PC-3 (cell line): ENCODE results near the gene TRRAP. TPM values are rescaled to one million over a fixed set of nuclear protein-coding genes. Genes with fewer than 3 reads are reported as not detected.

Experiments used
- ATAC-seq: fragments of 200-7000 bp; cut with Tn5 transposase; 2 replicates; pipeline ENCODE4 v1.9.1; 2020; ENCODE audit warnings: mild to moderate bottlenecking, moderate library complexity
- BruUV-seq: library from RNA; stranded (reverse); fragments of 400-500 nt; replicated peaks from 2 replicates; lab custom pipeline; 2021; lab: Mats Ljungman, UMichigan
- CTCF ChIA-PET: fragments of 300-600 bp; sonication (Branson Sonifier 250); formaldehyde crosslinking; loops from one replicate; lab custom pipeline; 2022; ENCODE audit warnings: antibody characterized with exemption; lab: Charles Lee
- POLR2A ChIA-PET: fragments of 300-600 bp; sonication (Branson Sonifier 250); formaldehyde crosslinking; loops from one replicate; lab custom pipeline; 2022; ENCODE audit warnings: antibody characterized with exemption; ENCODE audit not compliant: unreplicated experiment; lab: Charles Lee
- DNase-seq: peaks from one replicate; pipeline ENCODE4 v3.0.0-alpha.2; 2015
- H2AFZ ChIP-seq: fragments of 300-600 bp; sonication (generic); 2 replicates; pipeline ENCODE4 v1.6.0; 2016; ENCODE audit warnings: antibody characterized with exemption, low read length
- H3F3A ChIP-seq: fragments of 300-600 bp; sonication (generic); one replicate; pipeline ENCODE4 v1.6.0; 2017; ENCODE audit warnings: antibody characterized with exemption, low read length, control low read depth, mild to moderate bottlenecking; ENCODE audit not compliant: unreplicated experiment
- H3K27ac ChIP-seq: fragments of 300-600 bp; sonication (generic); 2 replicates; pipeline ENCODE4 v1.5.1; 2016; ENCODE audit warnings: mild to moderate bottlenecking, low read length
- H3K27me3 ChIP-seq: fragments of 300-600 bp; sonication (generic); 2 replicates; pipeline ENCODE4 v1.6.1; 2016; ENCODE audit warnings: low read length, mixed read lengths
- H3K36me3 ChIP-seq: fragments of 300-600 bp; sonication (generic); 2 replicates; pipeline ENCODE4 v1.6.1; 2016; ENCODE audit warnings: low read depth, mixed run types, low read length, mixed read lengths
- H3K4me1 ChIP-seq: fragments of 300-600 bp; sonication (generic); 2 replicates; pipeline ENCODE4 v1.5.1; 2016; ENCODE audit warnings: low read length; ENCODE audit not compliant: insufficient read depth
- H3K4me2 ChIP-seq: fragments of 300-600 bp; sonication (generic); 2 replicates; pipeline ENCODE4 v1.6.0; 2016; ENCODE audit warnings: low read length
- H3K4me3 ChIP-seq: fragments of 300-600 bp; sonication (generic); 2 replicates; pipeline ENCODE4 v1.5.1; 2016; ENCODE audit warnings: mild to moderate bottlenecking, low read length, mixed read lengths
- H3K79me2 ChIP-seq: fragments of 300-600 bp; sonication (generic); 2 replicates; pipeline ENCODE4 v1.6.1; 2017; ENCODE audit warnings: low read length, mixed read lengths
- H3K9ac ChIP-seq: fragments of 300-600 bp; sonication (generic); 2 replicates; pipeline ENCODE4 v1.6.0; 2016; ENCODE audit warnings: mild to moderate bottlenecking, low read length
- H3K9me2 ChIP-seq: fragments of 300-600 bp; sonication (generic); replicated peaks from 2 replicates; pipeline ENCODE4 v1.6.1; 2016; ENCODE audit warnings: mixed run types, low read length, mixed read lengths
- H3K9me3 ChIP-seq: fragments of 300-600 bp; sonication (generic); 2 replicates; pipeline ENCODE4 v1.6.1; 2016; ENCODE audit warnings: low read length, mixed read lengths
- H4K20me1 ChIP-seq: fragments of 300-600 bp; sonication (generic); 2 replicates; pipeline ENCODE4 v1.6.1; 2016; ENCODE audit warnings: low read length, mixed read lengths
- CTCF ChIP-seq: fragments of 300-600 bp; sonication (generic); conservative IDR thresholded peaks from 2 replicates; pipeline ENCODE4 v1.5.1; 2017; ENCODE audit warnings: antibody characterized with exemption, low read depth, mild to moderate bottlenecking, low read length
- EZH2 ChIP-seq: fragments of 300-600 bp; sonication (generic); IDR thresholded peaks from one replicate; pipeline ENCODE4 v1.6.1; 2017; ENCODE audit warnings: antibody characterized with exemption, mild to moderate bottlenecking, low read length; ENCODE audit not compliant: unreplicated experiment
- EZH2phosphoT487 ChIP-seq: fragments of 300-600 bp; sonication (generic); IDR thresholded peaks from 2 replicates; pipeline ENCODE4 v1.6.1; 2018; ENCODE audit warnings: mild to moderate bottlenecking, antibody characterized with exemption, low read length, borderline replicate concordance
- intact Hi-C: fragments of 100-400 bp; cut with micrococcal nuclease; formaldehyde crosslinking; loops from 2 replicates; pipeline ENCODE4 v1.9.0; 2023
- total RNA-seq: library from RNA; depleted of rRNA; stranded (reverse); fragments of >200 nt; gene quantifications from 2 replicates; pipeline ENCODE4 v1.2.3, GENCODE V29; 2014

Gene TRRAP
- total RNA-seq, 1 experiment from 2014 or later = 17.7 TPM

- ATAC-seq = no peak
- POLR2A ChIA-PET = no interaction called here
- intact Hi-C loops = loop anchor here (10.0 kb wide), 1 partner anchor 537 kb away; no protein-coding TSS in a partner anchor
Observed at GRCh38 chr7:98831641-98832221, 46.6 kb upstream of the TRRAP start.

GRCh38 chr7:98833022-98833421 lies 45.3 kb upstream of the TRRAP start:
- no peak overlapping the region for H3K9ac ChIP-seq
- DNase-seq (no peak), ATAC-seq (no peak)
- no peaks in the 10 kb centered on the region for H3K79me2 ChIP-seq
- no TSS peak for BruUV-seq
- H3F3A ChIP-seq = no peaks in the 10 kb centered on the region
- no peaks in the 10 kb centered on the region; the same call in 1 of the 2 replicates for H3K36me3 ChIP-seq
- H3K9me2 ChIP-seq = no peaks in the 10 kb centered on the region
- H3K4me1 ChIP-seq = no peaks in the 10 kb centered on the region
- H3K27me3 ChIP-seq = no peaks in the 10 kb centered on the region
- ChIA-PET CTCF (no interaction called here), POLR2A (no interaction called here)
- H3K4me3 ChIP-seq = no peak overlapping the region
- H3K4me2 ChIP-seq = no peak overlapping the region
- H4K20me1 ChIP-seq = no peaks in the 10 kb centered on the region
- no peak for TF ChIP-seq CTCF
- TF ChIP-seq EZH2 = no peak
- no peak for TF ChIP-seq EZH2phosphoT487
- intact Hi-C loops = loop anchor here (10.0 kb wide), 1 partner anchor 538 kb away; no protein-coding TSS in a partner anchor
- H3K27ac ChIP-seq = no peak overlapping the region
- H3K9me3 ChIP-seq = no peaks in the 10 kb centered on the region
- no peak overlapping the region for H2AFZ ChIP-seq

More at GRCh38 chr7:98831641-98832221, 46.6 kb upstream of the TRRAP start:
- Histone ChIP-seq H3K79me2 (no peaks in the 10 kb centered on the region), H3K36me3 (no peaks in the 10 kb centered on the region; the same call in 1 of the 2 replicates), H4K20me1 (no peaks in the 10 kb centered on the region), H3K9me2 (no peaks in the 10 kb centered on the region), H3K4me2 (no peak overlapping the region), H3K4me1 (no peaks in the 10 kb centered on the region), H2AFZ (no peak overlapping the region), H3K4me3 (no peak overlapping the region), H3K9ac (no peak overlapping the region), H3K27ac (no peak overlapping the region), H3F3A (no peaks in the 10 kb centered on the region), H3K27me3 (no peaks in the 10 kb centered on the region), H3K9me3 (no peaks in the 10 kb centered on the region)
- TF ChIP-seq EZH2 (no peak), CTCF (peak; percentile 67)
- no TSS peak for BruUV-seq
- DNase-seq = peak; percentile 25
- CTCF ChIA-PET = no interaction called here

GRCh38 chr7:98834949-98835348 lies 43.4 kb upstream of the TRRAP start:
- Histone ChIP-seq H3K36me3 (no peaks in the 10 kb centered on the region; the same call in 1 of the 2 replicates), H3K27ac (no peak overlapping the region), H3K4me1 (no peaks in the 10 kb centered on the region), H3K9me2 (no peaks in the 10 kb centered on the region), H3F3A (no peaks in the 10 kb centered on the region), H3K4me3 (no peak overlapping the region), H2AFZ (no peak overlapping the region), H3K9ac (no peak overlapping the region), H3K27me3 (no peaks in the 10 kb centered on the region), H3K9me3 (no peaks in the 10 kb centered on the region), H3K4me2 (no peak overlapping the region), H3K79me2 (no peaks in the 10 kb centered on the region), H4K20me1 (no peaks in the 10 kb centered on the region)
- ATAC-seq (no peak), DNase-seq (no peak)
- TF ChIP-seq EZH2phosphoT487 = no peak
- no peak for TF ChIP-seq CTCF
- no peak for TF ChIP-seq EZH2
- intact Hi-C loops = loop anchor here (10.0 kb wide), 1 partner anchor 540 kb away; no protein-coding TSS in a partner anchor
- ChIA-PET POLR2A (interaction anchor here (0.6 kb wide), 1 partner anchor 580 kb away, joined by 4 read pairs; no protein-coding TSS in a partner anchor), CTCF (no interaction called here)
- no TSS peak for BruUV-seq
